ENCODE data around the gene DHRSX. TPM values are rescaled to one million over a fixed set of nuclear protein-coding genes. Genes with fewer than 3 reads are reported as not detected.

The DHRSX gene
- total and polyA plus RNA-seq, 2 of the 8 experiments (the other 6 are each of a cell fraction or from before 2014, with no cell fraction given) = 35.1 to 43.4 TPM

GRCh38 chrX:2507904-2508627, 7.3 kb upstream of the DHRSX start (continued):
- TF ChIP-seq SUZ12 (IDR thresholded peaks at IDR 0.05; ENCODE audit: low read length) (no peak), POLR2AphosphoS5 (IDR thresholded peaks at IDR 0.05; ENCODE audit: low read depth, low read length) (no peak), SAP30 (IDR thresholded peaks at IDR 0.05; ENCODE audit: insufficient read depth, insufficient replicate concordance, low read length) (no peak), GTF2F1 (IDR thresholded peaks at IDR 0.05; ENCODE audit: borderline replicate concordance, low read depth, low read length) (no peak)
